Subcutaneous abdominal adipose tissue (tissue), 5 donors: ENCODE data around the gene SARNP.

Experiments
- H3K27ac ChIP-seq: one replicate; pipeline ENCODE4 v1.7.0; 2013; ENCODE audit warnings: low read depth, mild to moderate bottlenecking, inconsistent platforms, low read length, moderate library complexity
- H3K27me3 ChIP-seq, 5 donors: one replicate each; pipeline ENCODE4 v1.7.0; 2013; ENCODE audit warnings: low read length in 5 of 5, inconsistent platforms in 1 of 5; ENCODE audit not compliant: control insufficient read depth in 5 of 5, insufficient read depth in 4 of 5
- H3K36me3 ChIP-seq, 5 donors: one replicate each; pipeline ENCODE4 v1.7.0; 2013; ENCODE audit warnings: low read length in 5 of 5; ENCODE audit not compliant: control insufficient read depth in 5 of 5, insufficient read depth in 5 of 5
- H3K4me1 ChIP-seq, 5 donors: one replicate each; pipeline ENCODE4 v1.7.0; 2013; ENCODE audit warnings: low read length in 5 of 5, mild to moderate bottlenecking in 3 of 5, moderate library complexity in 1 of 5; ENCODE audit not compliant: control insufficient read depth in 5 of 5, insufficient read depth in 5 of 5
- H3K4me3 ChIP-seq, 5 donors: one replicate each; pipeline ENCODE4 v1.7.0; 2013; ENCODE audit warnings: low read length in 5 of 5, low read depth in 1 of 5
- H3K9ac ChIP-seq, 5 donors: one replicate each; pipeline ENCODE4 v1.7.0; 2013; ENCODE audit warnings: low read length in 5 of 5, mild to moderate bottlenecking in 4 of 5, moderate library complexity in 3 of 5
- H3K9me3 ChIP-seq, 5 donors: one replicate each; pipeline ENCODE4 v1.7.0; 2013; ENCODE audit warnings: low read length in 5 of 5; ENCODE audit not compliant: control insufficient read depth in 5 of 5
- donor health status: healthy.
- donor health status: healthy.
- donor health status: healthy.
- donor health status: healthy.
- donor health status: healthy.

The SARNP gene

GRCh38 chr12:55722948-55723347, 94.6 kb downstream of the SARNP start:
- Histone ChIP-seq H3K4me1 (peaks cover 29 to 98% (median 97%) of the 10 kb centered on the region in 5 donors), H3K9me3 (no peaks in the 10 kb centered on the region)

DNA sequence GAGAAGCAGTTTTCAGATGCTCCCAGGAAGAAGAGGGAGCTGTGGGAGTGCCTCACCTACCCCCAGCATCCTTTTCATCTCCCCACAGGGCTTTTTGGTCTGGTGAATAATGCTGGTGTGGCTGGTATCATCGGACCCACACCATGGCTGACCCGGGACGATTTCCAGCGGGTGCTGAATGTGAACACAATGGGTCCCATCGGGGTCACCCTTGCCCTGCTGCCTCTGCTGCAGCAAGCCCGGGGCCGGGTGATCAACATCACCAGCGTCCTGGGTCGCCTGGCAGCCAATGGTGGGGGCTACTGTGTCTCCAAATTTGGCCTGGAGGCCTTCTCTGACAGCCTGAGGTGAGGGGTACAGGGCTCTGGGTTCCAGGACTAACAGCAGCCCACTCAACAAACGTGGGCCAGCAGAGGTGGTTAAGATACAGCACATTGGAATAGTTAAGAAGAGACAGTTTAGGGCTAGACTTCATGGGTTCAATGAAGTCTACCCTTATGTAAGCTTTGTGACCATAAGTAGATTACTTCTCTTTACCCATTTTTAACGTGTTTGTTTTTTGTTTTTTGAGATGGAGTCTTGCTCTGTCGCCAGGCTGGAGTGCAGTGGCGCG, 95.8 kb downstream of the SARNP start:
- Histone ChIP-seq H3K27ac (peak overlapping the region; percentile 96), H3K9ac (peak overlapping the region in 2 of 5 donors; percentile 65 to 67), H3K36me3 (peaks cover 0 to 51% (median 29%) of the 10 kb centered on the region in 5 donors), H3K27me3 (no peaks in the 10 kb centered on the region), H3K4me1 (peaks cover 39 to 98% (median 97%) of the 10 kb centered on the region in 5 donors), H3K4me3 (peak overlapping the region in 4 of 5 donors; percentile 31 to 73 (median 54)), H3K9me3 (no peaks in the 10 kb centered on the region)

More at GRCh38 chr12:55722948-55723347, 94.6 kb downstream of the SARNP start:
- H3K27ac ChIP-seq: peak overlapping the region; percentile 96
- peak overlapping the region in 1 of 5 donors; percentile 41 for H3K9ac ChIP-seq
- H3K4me3 ChIP-seq: no peak overlapping the region
- no peaks in the 10 kb centered on the region for H3K27me3 ChIP-seq
- H3K36me3 ChIP-seq: peaks cover 0 to 57% (median 36%) of the 10 kb centered on the region in 5 donors

- Histone ChIP-seq H3K4me1 (peaks cover 36 to 98% (median 95%) of the 10 kb centered on the region in 5 donors), H3K36me3 (peaks cover 0 to 44% (median 23%) of the 10 kb centered on the region in 5 donors), H3K9me3 (no peaks in the 10 kb centered on the region), H3K4me3 (peak overlapping the region; percentile 31 to 76 (median 53)), H3K9ac (peak overlapping the region in 3 of 5 donors; percentile 43 to 93 (median 65)), H3K27me3 (no peaks in the 10 kb centered on the region), H3K27ac (peak overlapping the region; percentile 96)
Measured at GRCh38 chr12:55720894-55721444, 96.6 kb downstream of the SARNP start.

DNA sequence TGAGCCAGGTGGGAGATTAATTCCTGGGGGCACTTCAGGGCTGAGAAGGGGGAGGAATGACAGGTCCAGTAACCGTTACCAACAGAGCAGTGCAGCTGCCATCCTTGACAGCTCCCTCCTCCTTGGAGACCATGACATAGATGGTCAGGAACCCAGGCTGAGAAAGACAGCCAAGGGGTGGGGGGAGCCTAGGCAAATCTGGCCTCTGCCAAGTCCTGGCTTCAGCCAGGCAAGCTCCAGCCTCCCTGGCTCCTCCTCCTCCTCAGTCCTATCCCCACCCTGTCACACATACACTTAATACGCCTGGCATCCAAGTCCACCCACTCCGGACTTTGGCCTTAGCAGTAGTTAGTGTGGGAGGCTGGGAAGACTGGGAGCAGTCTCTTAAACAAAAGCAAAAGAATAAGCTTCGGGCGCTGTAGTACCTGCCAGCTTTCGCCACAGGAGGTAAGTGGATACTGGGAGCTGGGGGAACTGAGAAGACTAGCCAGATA, 97.4 kb downstream of the SARNP start, which contains the start of gene RDH5:
RDH5 (plus strand) TSS at position 323 of the 494 bp plus-strand sequence. CDS start 792 bp downstream, outside the sequence.
- Histone ChIP-seq H3K4me1 (peaks cover 38 to 98% (median 95%) of the 10 kb centered on the region in 5 donors), H3K9ac (peak within 1 kb of the TSS in 4 of 5 donors; percentile 21 to 93 (median 64)), H3K4me3 (peak within 1 kb of the TSS; percentile 31 to 76 (median 53))

GRCh38 chr12:55719371-55719770, 98.2 kb downstream of the SARNP start:
- peaks cover 0 to 28% (median 7%) of the 10 kb centered on the region in 5 donors for H3K36me3 ChIP-seq
- H3K9me3 ChIP-seq: no peaks in the 10 kb centered on the region
- H3K9ac ChIP-seq: peak overlapping the region in 4 of 5 donors; percentile 21 to 84 (median 56)
- H3K27me3 ChIP-seq: no peaks in the 10 kb centered on the region
- H3K4me1 ChIP-seq: peaks cover 37 to 95% (median 90%) of the 10 kb centered on the region in 5 donors
- peak overlapping the region in 2 of 5 donors; percentile 26 to 76 for H3K4me3 ChIP-seq
- peak overlapping the region; percentile 96 for H3K27ac ChIP-seq

More for the DNA sequence above, 97.4 kb downstream of the SARNP start, which contains the start of gene RDH5:
- H3K9me3 ChIP-seq: no peaks in the 10 kb centered on the region
- H3K27ac ChIP-seq: peak within 1 kb of the TSS; percentile 96
- H3K36me3 ChIP-seq: peaks cover 0 to 35% (median 15%) of the 10 kb centered on the region in 5 donors
- no peaks in the 10 kb centered on the region for H3K27me3 ChIP-seq

DNA sequence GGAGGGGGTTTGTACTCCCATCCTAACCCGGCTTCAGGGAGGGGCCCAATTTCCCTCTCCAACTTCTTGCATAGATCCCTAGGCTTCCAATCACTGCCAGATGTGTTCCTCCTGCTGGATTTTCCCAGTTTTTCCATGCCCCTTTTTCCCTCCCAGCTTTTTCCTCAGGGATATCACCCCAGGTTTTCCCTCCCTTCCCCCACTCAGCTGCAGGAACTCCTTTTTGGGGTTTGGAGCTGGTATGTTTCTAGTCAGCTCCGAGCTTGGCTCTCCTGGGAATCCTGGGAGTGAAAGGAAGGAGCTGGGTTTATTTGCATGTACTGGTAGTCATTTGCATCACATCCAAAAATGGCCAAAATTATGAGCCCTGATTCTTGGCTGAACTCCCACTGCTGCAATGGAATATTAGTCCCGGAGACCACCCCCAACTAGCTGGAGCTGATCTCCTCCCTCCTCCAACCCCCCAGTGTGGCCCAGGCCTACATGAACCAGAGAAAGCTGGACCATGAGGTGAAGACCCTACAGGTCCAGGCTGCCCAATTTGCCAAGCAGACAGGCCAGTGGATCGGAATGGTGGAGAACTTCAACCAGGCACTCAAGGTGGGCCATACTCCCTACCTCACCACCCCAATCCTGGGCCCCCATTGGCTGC, 98.8 kb downstream of the SARNP start:
- peak overlapping the region in 2 of 5 donors; percentile 17 to 22 for H3K4me3 ChIP-seq
- peaks cover 35 to 92% (median 83%) of the 10 kb centered on the region in 5 donors for H3K4me1 ChIP-seq
- peaks cover 0 to 22% (median 2%) of the 10 kb centered on the region in 5 donors for H3K36me3 ChIP-seq
- H3K9me3 ChIP-seq: no peaks in the 10 kb centered on the region
- peak overlapping the region; percentile 96 for H3K27ac ChIP-seq
- H3K27me3 ChIP-seq: no peaks in the 10 kb centered on the region
- H3K9ac ChIP-seq: peak overlapping the region in 4 of 5 donors; percentile 21 to 73 (median 54)

- Histone ChIP-seq H3K27ac (peak overlapping the region; percentile 96), H3K9ac (peak overlapping the region in 4 of 5 donors; percentile 14 to 73 (median 50))
Measured at GRCh38 chr12:55718015-55718414, 99.5 kb downstream of the SARNP start.

GRCh38 chr12:55717011-55718007, 100.2 kb downstream of the SARNP start:
- H3K9me3 ChIP-seq: no peaks in the 10 kb centered on the region
- peaks cover 35 to 89% (median 82%) of the 10 kb centered on the region in 5 donors for H3K4me1 ChIP-seq
- peak overlapping the region; percentile 12 to 84 (median 74) for H3K4me3 ChIP-seq
- no peaks in the 10 kb centered on the region for H3K27me3 ChIP-seq
- peak overlapping the region; percentile 96 for H3K27ac ChIP-seq
- H3K36me3 ChIP-seq: peaks cover 0 to 10% (median 0%) of the 10 kb centered on the region in 5 donors
- peak overlapping the region; percentile 73 to 91 (median 81) for H3K9ac ChIP-seq

More at GRCh38 chr12:55718015-55718414, 99.5 kb downstream of the SARNP start:
- peaks cover 0 to 15% (median 2%) of the 10 kb centered on the region in 5 donors for H3K36me3 ChIP-seq
- no peaks in the 10 kb centered on the region for H3K9me3 ChIP-seq
- H3K4me1 ChIP-seq: peaks cover 35 to 89% (median 82%) of the 10 kb centered on the region in 5 donors
- H3K27me3 ChIP-seq: no peaks in the 10 kb centered on the region
- peak overlapping the region in 1 of 5 donors; percentile 17 for H3K4me3 ChIP-seq

GRCh38 chr12:55716582-55716957, 101.0 kb downstream of the SARNP start:
- Histone ChIP-seq H3K4me3 (peak overlapping the region; percentile 70 to 84 (median 74)), H3K4me1 (peaks cover 35 to 89% (median 78%) of the 10 kb centered on the region in 5 donors), H3K9me3 (no peaks in the 10 kb centered on the region)

More at GRCh38 chr12:55716582-55716957, 101.0 kb downstream of the SARNP start:
- Histone ChIP-seq H3K27ac (peak overlapping the region; percentile 96), H3K27me3 (no peaks in the 10 kb centered on the region), H3K9ac (peak overlapping the region; percentile 79 to 91 (median 82)), H3K36me3 (peaks cover 0 to 10% (median 0%) of the 10 kb centered on the region in 5 donors)
